Activated CD4-positive, alpha-beta memory T cell treated with anti-CD3 and anti-CD28 coated beads, Interleukin-2, amount 10 ng/mL, durations not matched to agents 7 days and 5 days (primary cell): Measurements from ENCODE around the gene MAP7D1. TPM values are rescaled to one million over a fixed set of nuclear protein-coding genes. Genes with fewer than 3 reads are reported as not detected.
"Not testable (repeated sequence)": the region's sequence is repeated elsewhere in the genome, so short reads cannot be mapped to it uniquely, and the experiment has no call there.

Experiments used
- CTCF ChIA-PET: fragments of 350-600 bp; sonication (Branson Sonifier 250); formaldehyde crosslinking; loops from one replicate; lab custom pipeline; 2021; ENCODE audit warnings: antibody characterized with exemption, inconsistent platforms; lab: Charles Lee
- POLR2A ChIA-PET: fragments of 350-600 bp; sonication (Branson Sonifier 250); formaldehyde crosslinking; loops from one replicate; lab custom pipeline; 2021; ENCODE audit warnings: antibody characterized with exemption; lab: Charles Lee
- DNase-seq: peaks from one replicate; pipeline ENCODE4 v3.0.0-alpha.2; 2020
- H3K27ac Mint-ChIP-seq: one replicate; pipeline ENCODE4 v1.8.0; 2021; ENCODE audit warnings: mild to moderate bottlenecking, mixed read lengths
- H3K27me3 Mint-ChIP-seq: one replicate; pipeline ENCODE4 v1.8.0; 2021; ENCODE audit warnings: mixed read lengths
- H3K36me3 Mint-ChIP-seq: one replicate; pipeline ENCODE4 v1.8.0; 2021; ENCODE audit warnings: low read depth, mixed read lengths
- H3K4me1 Mint-ChIP-seq: one replicate; pipeline ENCODE4 v1.8.0; 2021; ENCODE audit warnings: mixed read lengths
- H3K4me3 Mint-ChIP-seq: one replicate; pipeline ENCODE4 v1.8.0; 2021; ENCODE audit warnings: mild to moderate bottlenecking, mixed read lengths
- H3K9me3 Mint-ChIP-seq: one replicate; pipeline ENCODE4 v1.8.0; 2021; ENCODE audit warnings: mixed read lengths
- total RNA-seq, 2 experiments: library from RNA; stranded (reverse); gene quantifications; one replicate each; pipeline ENCODE4 v1.2.3, GENCODE V29; 2021

MAP7D1 gene
- total RNA-seq, 2 experiments from 2014 or later, result 215 to 221 TPM

DNA sequence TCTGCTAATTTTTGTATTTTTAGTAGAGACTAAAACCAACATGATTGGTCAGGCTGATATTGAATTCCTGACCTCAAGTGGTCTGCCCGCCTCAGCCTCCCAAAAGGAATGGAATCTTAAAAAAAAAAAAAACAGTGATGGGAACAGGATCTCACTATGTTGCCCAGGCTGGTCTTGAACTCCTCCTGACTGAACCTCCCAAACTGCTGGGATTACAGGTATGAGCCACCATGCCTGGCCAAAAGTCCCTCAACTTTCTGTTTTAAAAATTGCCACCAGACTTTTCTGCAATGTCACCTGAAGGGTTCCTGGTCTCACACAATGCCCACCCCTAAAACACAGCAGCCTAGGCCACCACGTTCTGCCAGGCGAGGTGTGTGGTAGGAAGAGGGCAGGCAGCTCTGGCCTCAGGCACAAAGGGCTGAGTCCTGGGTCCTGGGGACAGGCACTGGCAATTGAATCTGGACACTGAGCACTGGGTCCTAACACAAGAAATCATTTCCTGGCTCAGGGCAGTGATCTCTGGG lies 47.1 kb downstream of the MAP7D1 start:
- ChIA-PET POLR2A (no interaction called here), CTCF (no interaction called here)
- Mint-ChIP-seq H3K9me3 (no peaks in the 10 kb centered on the region), H3K27ac (no peak overlapping the region), H3K36me3 (no peaks in the 10 kb centered on the region), H3K4me3 (no peak overlapping the region), H3K27me3 (peaks cover 4% of the 10 kb centered on the region), H3K4me1 (peaks cover 12% of the 10 kb centered on the region)
- no peak for DNase-seq

DNA sequence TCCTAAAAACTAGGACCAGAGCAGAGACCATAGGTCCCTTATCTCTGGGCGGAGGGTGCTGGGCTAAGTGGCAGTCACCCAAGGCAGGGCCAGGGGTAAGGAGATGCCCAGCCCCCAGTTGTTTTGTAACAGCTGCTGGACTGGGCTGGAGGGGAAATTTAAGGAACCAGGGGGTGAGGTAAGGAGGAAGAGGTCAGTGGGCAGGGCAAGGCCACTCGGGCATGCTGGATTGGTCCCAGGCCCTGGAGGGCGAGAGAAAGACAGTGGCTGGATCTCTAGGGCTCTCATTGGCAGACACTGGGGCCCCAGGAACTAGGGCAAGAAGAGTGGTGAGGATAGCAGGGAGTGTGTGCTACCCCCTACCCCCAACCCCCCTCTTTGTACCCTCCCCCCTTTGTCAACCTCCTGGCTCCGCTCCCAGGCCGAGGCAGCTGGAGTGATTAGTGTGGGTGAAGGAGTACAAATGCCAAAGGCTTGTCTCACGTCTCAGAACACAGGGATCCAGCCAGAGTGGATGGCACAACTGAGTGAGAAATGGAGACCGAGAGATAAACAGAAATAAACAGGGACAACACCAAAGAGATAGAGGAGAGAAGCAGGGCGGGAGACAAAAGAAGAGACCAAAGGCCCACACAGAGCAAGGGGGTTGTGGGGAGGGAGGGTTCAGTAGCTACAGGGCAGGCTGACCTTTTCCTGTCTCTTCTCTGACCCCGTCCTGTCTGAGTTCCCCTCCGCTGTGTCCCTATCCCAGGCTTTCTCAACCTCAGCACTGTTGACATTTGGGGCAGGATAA lies 47.8 kb downstream of the MAP7D1 start:
- Mint-ChIP-seq H3K36me3 (no peaks in the 10 kb centered on the region), H3K27ac (no peak overlapping the region), H3K9me3 (no peaks in the 10 kb centered on the region), H3K4me3 (no peak overlapping the region), H3K4me1 (peaks cover 12% of the 10 kb centered on the region), H3K27me3 (peaks cover 4% of the 10 kb centered on the region)
- DNase-seq, result no peak
- ChIA-PET CTCF (no interaction called here), POLR2A (no interaction called here)

DNA sequence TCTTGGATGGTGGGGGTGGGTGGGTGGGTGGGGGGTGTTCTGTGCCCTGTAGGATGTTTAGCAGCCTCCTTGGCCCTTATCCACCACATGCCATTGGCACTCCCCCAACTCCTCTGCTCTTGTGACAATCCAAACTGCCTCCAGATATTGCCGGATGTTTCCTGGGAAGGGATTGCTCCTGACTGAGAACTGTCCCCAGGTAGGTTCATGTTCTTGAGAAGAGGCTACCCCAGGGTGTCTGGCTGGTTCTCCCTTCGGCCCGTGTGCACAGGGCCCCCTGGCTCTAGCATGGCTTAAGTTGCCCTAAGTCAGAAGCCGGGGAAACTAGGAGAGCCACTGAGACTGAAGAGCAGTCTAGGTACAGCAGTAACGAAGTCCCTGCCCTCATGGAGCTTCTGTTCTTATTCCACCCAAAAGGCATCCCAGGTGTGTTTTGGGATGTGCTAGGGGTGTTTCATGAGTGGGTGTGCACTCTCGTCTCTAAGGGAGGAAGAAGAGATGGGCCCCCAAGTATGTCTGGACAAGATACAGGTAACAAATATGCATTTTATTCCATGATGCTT lies 48.5 kb downstream of the MAP7D1 start:
- peaks cover 12% of the 10 kb centered on the region for H3K4me1 Mint-ChIP-seq
- no peak overlapping the region for H3K4me3 Mint-ChIP-seq
- H3K27ac Mint-ChIP-seq, result no peak overlapping the region
- no peaks in the 10 kb centered on the region for H3K9me3 Mint-ChIP-seq
- DNase-seq, result no peak
- CTCF ChIA-PET, result no interaction called here
- H3K27me3 Mint-ChIP-seq, result peaks cover 4% of the 10 kb centered on the region
- no peaks in the 10 kb centered on the region for H3K36me3 Mint-ChIP-seq
- POLR2A ChIA-PET, result no interaction called here

DNA sequence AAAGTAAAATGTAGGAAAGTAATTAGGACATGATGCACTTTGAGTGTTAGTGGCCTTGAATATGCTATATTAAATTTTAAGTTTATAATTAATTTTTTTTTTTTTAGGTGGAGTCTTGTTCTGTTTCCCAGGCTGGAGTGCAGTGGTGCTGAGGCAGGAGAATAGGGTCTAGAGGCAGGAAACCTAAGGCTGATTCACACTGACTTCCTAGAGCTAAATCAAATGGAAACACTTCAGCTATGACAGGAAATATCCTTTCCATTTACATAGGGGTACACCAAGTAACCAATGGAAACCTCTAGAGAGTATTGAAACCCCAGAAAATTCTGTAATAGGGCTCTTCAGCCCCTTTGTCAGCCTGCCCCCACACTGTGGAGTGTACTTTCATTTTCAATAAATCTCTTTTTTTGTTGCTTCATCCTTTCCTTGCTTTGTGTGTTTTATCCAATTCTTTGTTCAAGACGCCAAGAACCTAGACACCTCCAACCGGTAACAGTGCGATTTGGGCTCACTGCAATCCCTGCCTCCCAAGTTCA lies 50.4 kb downstream of the MAP7D1 start:
- Mint-ChIP-seq H3K4me3 (no peak overlapping the region), H3K36me3 (no peaks in the 10 kb centered on the region), H3K27me3 (no peaks in the 10 kb centered on the region), H3K4me1 (peaks cover 12% of the 10 kb centered on the region), H3K9me3 (no peaks in the 10 kb centered on the region), H3K27ac (no peak overlapping the region)
- DNase-seq, result no peak
- ChIA-PET CTCF (no interaction called here), POLR2A (interaction anchor here (1.5 kb wide), 1 partner anchor 18 kb away, joined by 4 read pairs; the partner anchor contains the start of gene THRAP3)

DNA sequence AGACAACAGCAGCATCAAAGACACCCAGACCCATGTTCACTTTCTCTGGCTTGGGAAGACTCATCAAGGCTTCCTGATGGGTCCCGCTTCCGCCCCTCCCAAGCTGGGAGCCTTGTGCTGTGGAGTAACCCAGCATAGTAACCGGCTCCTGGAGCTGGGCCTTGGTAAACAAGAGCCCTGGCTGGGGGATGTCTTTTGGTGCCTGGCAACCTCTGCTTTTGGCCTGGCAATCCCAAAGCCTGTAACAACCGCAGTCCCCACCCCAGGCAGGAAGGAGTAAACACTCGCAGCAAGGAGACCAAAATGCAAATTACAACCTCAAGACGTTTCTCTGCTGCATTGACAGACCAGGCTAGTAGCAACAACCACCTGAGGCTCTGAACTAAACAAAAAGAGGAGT lies 51.4 kb downstream of the MAP7D1 start:
- Mint-ChIP-seq H3K4me1 (peaks cover 12% of the 10 kb centered on the region), H3K4me3 (no peak overlapping the region), H3K36me3 (no peaks in the 10 kb centered on the region), H3K27ac (no peak overlapping the region), H3K9me3 (no peaks in the 10 kb centered on the region), H3K27me3 (no peaks in the 10 kb centered on the region)
- CTCF ChIA-PET, result no interaction called here
- DNase-seq, result no peak
- POLR2A ChIA-PET, result interaction anchor here (1.5 kb wide), 1 partner anchor 17 kb away, joined by 4 read pairs; the partner anchor contains the start of gene THRAP3

DNA sequence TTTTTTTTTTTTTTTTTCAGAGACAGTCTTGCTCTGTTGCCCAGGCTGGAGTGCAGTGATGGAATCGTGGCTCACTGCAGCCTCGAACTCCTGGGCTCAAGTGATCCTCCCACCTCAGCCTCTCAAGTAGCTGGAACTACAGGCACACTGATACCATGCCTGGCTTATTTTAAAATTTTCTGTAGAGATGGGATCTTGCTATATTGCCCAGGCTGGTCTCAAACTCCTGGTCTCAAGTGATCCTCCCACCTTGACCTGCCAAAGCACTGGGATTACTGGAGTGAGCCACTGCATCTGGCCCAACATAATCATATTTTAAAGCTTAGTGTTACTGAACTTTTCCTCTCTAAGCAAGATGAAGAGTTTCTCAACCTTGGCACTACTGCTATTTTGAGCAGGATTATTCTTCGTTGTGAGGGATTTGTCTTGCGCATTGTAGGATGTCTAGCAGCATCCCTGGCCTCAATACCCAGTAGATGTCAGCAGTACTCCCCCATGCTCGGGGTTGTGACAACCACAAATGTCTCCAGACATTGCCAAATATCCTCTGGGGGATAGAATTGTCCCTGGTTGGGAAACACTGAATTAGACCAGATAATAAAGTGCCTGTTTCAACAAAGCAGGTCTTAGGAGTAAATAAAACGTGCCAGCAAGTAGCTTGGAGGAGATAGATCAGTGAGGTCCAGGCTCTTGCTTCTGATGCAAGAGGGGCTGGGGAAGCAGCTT lies 53.2 kb downstream of the MAP7D1 start:
- no peaks in the 10 kb centered on the region for H3K27me3 Mint-ChIP-seq
- DNase-seq, result no peak
- ChIA-PET POLR2A (interaction anchor here (0.8 to 1.0 kb wide), 2 partner anchors 14 to 15 kb away, joined by 3 read pairs; partner anchors contain the start of gene THRAP3), CTCF (no interaction called here)
- peaks cover 16% of the 10 kb centered on the region for H3K4me1 Mint-ChIP-seq
- no peak overlapping the region for H3K27ac Mint-ChIP-seq
- H3K9me3 Mint-ChIP-seq, result no peaks in the 10 kb centered on the region
- H3K4me3 Mint-ChIP-seq, result no peak overlapping the region
- no peaks in the 10 kb centered on the region for H3K36me3 Mint-ChIP-seq

DNA sequence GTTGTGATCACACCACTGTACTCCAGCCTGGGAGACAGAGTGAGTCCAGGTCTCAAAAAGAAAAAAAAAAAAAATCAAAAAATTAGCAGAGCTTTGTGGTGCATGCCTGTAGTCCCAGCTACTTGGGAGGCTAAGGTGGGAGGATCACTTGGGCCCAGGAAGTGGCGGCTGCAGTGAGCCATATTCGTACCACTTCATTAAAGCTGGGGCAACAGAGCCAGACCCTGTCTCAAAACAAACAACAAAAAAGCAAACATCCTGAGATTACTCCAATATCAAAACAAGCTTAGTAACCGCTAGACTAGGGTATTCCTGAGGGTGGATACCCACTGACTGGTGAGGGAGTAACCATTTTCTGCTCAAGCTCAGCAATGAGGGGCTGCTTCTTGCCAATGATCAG lies 55.3 kb downstream of the MAP7D1 start:
- POLR2A ChIA-PET, result interaction anchor here (0.6 to 2.2 kb wide), 2 partner anchors 13 to 40 kb away, joined by 3 to 9 read pairs; partner anchors contain the start of gene THRAP3
- Mint-ChIP-seq H3K27ac (no peak overlapping the region), H3K4me1 (peaks cover 16% of the 10 kb centered on the region), H3K27me3 (no peaks in the 10 kb centered on the region), H3K4me3 (no peak overlapping the region), H3K36me3 (no peaks in the 10 kb centered on the region), H3K9me3 (no peaks in the 10 kb centered on the region)
- DNase-seq, result no peak
- CTCF ChIA-PET, result interaction anchor here (0.7 to 1.3 kb wide), 2 partner anchors 62 to 74 kb away, joined by 3 to 4 read pairs; partner anchors contain the start of gene TRAPPC3

DNA sequence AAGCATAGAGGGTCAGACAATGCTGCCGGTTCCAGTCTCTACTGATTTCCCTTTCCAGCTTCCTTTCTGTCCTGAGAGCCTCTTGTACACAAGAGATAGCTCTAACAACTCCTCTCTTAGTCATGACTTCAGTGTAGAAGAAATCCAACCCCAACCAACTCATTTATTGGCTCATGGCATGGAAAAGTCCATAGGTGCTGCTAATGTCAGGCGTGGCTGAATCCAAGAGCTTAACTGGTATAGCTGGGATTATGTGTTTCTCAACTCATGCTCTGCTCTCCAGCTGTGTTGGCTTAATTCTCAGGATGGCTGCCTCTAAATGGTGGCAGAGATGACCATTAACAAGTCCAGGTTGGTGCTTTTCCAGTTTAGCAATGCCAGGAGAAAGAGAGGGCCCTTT lies 55.9 kb downstream of the MAP7D1 start:
- CTCF ChIA-PET, result interaction anchor here (0.7 to 1.3 kb wide), 2 partner anchors 62 to 74 kb away, joined by 3 to 4 read pairs; partner anchors contain the start of gene TRAPPC3
- no peaks in the 10 kb centered on the region for H3K36me3 Mint-ChIP-seq
- no peaks in the 10 kb centered on the region for H3K27me3 Mint-ChIP-seq
- no peaks in the 10 kb centered on the region for H3K9me3 Mint-ChIP-seq
- POLR2A ChIA-PET, result interaction anchor here (2.2 kb wide), 1 partner anchor 12 kb away, joined by 9 read pairs; the partner anchor contains the start of gene THRAP3
- H3K27ac Mint-ChIP-seq, result no peak overlapping the region
- peaks cover 12% of the 10 kb centered on the region for H3K4me1 Mint-ChIP-seq
- DNase-seq, result no peak
- no peak overlapping the region for H3K4me3 Mint-ChIP-seq

DNA sequence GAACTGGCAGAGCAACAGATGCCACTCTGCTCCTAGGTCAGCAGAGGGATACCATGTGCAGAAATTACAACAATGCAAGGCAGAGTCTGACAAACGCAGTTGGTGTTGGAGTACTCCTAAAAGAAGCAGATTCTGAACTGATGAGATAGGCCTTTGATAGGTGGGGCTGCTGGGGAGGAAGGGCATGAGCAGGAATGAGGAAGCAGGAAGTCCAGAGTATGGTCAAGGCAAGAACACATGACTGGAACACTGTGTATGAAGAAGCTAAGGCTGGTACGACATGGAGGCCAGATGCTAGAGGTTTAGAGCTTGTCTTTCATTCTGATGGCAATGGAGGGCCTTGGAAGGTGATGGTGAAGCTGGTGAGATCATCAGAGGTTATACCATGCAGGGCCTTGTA lies 56.8 kb downstream of the MAP7D1 start:
- POLR2A ChIA-PET, result interaction anchor here (1.4 kb wide), 1 partner anchor 11 kb away, joined by 6 read pairs; the partner anchor contains the start of gene THRAP3

DNA sequence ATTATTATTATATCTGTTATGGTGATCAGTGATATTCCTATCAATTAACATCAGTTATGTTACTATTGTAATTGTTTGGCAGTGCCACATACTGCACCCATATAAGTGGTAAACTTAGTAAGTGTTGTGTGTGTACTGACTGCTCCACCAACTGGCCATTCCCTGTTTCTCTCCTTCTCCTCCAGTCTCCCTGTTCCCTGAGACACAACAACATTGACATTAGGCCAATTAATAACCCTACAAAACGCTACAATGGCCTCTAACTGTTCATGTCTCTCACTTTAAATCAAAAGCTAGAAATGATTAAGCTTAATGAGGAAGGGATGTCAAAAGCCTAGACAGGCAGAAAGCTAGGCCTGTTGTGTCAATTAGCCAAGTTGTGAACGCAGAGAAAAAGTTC lies 61.7 kb downstream of the MAP7D1 start:
- Mint-ChIP-seq H3K4me3 (no peak overlapping the region), H3K36me3 (no peaks in the 10 kb centered on the region), H3K9me3 (no peaks in the 10 kb centered on the region), H3K27me3 (no peaks in the 10 kb centered on the region), H3K4me1 (peaks cover 4% of the 10 kb centered on the region), H3K27ac (no peak overlapping the region)
- no peak for DNase-seq
- CTCF ChIA-PET, result no interaction called here
- POLR2A ChIA-PET, result no interaction called here

More for the DNA sequence above, 56.8 kb downstream of the MAP7D1 start:
- Mint-ChIP-seq H3K36me3 (no peaks in the 10 kb centered on the region), H3K9me3 (no peaks in the 10 kb centered on the region), H3K4me3 (no peak overlapping the region), H3K27ac (no peak overlapping the region), H3K27me3 (no peaks in the 10 kb centered on the region), H3K4me1 (peaks cover 5% of the 10 kb centered on the region)
- DNase-seq, result no peak
- CTCF ChIA-PET, result no interaction called here

DNA sequence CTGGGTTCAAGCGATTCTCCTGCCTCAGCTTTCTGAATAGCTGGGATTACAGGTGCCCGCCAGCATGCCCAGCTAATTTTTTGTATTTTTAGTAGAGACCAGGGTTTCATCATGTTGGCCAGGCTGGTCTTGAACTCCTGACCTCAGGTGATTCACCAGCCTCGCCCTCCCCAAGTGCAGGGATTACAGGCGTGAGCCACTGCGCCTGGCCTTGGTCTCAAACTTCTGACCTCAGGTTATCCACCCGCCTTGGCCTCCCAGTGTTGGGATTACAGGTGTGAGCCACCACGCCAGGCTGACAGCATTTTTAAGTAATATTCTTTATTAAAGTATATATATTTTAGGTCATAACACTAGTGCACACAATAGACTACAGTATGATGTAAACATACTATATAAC lies 65.9 kb downstream of the MAP7D1 start:
- Mint-ChIP-seq H3K36me3 (peaks cover 21% of the 10 kb centered on the region), H3K4me1 (peaks cover 25% of the 10 kb centered on the region)
- peak; percentile 17 for DNase-seq
- H3K27me3 Mint-ChIP-seq, H3K9me3 Mint-ChIP-seq, H3K4me3 Mint-ChIP-seq, H3K27ac Mint-ChIP-seq, CTCF ChIA-PET: not testable (repeated sequence)
- POLR2A ChIA-PET, result interaction anchor here (0.8 to 4.5 kb wide), 3 partner anchors 16 to 60 kb away, joined by 3 to 72 read pairs (median 26); no protein-coding TSS in a partner anchor
